GM10847 (cell line): ENCODE results near the gene GTSE1.
A peak's percentile ranks its signal among the peaks of the same experiment; 100 is the strongest.

ENCODE experiments used
- POLR2A ChIP-seq: IDR thresholded peaks from 2 replicates; pipeline ENCODE4 v1.6.1; 2011; ENCODE audit not compliant: insufficient read length; ENCODE audit errors: extremely low read depth

GTSE1 gene, protein sequence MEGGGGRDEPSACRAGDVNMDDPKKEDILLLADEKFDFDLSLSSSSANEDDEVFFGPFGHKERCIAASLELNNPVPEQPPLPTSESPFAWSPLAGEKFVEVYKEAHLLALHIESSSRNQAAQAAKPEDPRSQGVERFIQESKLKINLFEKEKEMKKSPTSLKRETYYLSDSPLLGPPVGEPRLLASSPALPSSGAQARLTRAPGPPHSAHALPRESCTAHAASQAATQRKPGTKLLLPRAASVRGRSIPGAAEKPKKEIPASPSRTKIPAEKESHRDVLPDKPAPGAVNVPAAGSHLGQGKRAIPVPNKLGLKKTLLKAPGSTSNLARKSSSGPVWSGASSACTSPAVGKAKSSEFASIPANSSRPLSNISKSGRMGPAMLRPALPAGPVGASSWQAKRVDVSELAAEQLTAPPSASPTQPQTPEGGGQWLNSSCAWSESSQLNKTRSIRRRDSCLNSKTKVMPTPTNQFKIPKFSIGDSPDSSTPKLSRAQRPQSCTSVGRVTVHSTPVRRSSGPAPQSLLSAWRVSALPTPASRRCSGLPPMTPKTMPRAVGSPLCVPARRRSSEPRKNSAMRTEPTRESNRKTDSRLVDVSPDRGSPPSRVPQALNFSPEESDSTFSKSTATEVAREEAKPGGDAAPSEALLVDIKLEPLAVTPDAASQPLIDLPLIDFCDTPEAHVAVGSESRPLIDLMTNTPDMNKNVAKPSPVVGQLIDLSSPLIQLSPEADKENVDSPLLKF

DNA sequence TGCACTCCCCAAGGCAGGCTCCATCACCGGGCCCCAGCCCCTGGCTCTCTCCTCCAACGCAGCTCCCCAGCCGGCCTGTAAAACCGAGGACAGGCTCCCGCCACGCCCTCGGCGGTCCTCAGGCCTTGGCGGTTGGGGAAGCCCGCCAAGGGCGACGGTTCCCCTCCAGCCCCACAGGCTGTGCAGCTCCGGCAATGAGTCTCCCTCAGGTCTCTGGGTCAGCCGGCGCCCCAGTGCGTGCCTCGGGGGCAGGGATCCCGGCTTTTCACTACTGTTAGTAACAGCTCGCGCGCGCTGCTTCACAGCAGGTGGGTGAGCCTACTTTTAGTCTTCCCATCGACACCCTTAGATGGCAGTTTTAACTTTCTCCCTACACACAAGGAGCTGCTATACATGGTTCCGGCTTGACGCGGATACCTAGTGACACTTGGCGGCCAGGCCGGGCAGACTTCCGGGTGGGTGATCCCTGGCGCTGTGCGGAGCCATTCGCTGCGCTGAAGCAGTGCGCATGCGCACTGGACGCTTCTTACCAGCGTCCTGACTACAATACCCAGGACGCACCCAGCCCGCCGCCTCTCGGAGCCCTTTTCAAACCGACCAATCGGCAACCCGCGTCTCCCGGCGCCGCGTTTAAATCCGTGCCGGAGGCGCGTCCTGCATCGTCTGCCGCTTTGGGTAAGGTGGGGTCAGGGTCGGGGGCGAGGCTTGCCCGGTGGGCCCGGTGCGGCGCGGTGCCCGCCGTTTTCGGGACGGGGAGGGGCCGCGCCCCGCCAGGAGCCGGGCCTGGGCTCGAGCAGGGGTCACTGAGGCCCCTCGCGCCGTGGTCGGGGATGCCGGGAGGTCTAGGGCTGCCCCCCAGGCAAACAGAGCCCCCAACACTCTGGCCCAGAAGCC lies at the start of gene GTSE1:
Gene GTSE1, plus strand, starts transcription at position 614 of the 894 bp plus-strand sequence. CDS start 531 bp downstream, outside the sequence.
- peak; percentile 85 for TF ChIP-seq POLR2A

DNA sequence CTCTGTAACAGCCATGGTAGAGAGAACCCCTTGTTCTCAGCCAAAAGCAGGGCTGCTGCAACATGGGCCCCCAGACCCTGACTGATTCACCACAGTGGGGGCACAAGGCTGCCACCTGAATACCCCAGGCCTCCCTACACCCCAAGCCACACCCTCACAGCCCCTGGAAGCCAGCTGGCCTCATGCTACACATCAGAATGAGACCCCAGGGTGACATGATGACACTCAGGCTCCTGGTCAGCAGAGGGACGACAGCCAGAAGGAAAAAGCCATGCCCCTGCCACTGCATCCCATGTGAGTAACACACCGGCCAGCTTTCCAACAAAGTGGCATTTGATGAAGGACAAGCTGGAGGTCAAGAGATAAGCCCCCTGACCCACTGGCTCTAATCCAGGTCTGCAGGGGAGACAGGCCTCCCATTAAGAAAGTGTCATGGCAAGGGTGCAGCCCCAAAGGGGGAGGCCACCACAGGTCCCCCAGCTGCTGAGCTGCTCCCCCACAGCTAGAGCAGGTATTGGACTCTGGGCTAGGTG lies 49.2 kb upstream of the GTSE1 start:
- TF ChIP-seq POLR2A, result no peak

DNA sequence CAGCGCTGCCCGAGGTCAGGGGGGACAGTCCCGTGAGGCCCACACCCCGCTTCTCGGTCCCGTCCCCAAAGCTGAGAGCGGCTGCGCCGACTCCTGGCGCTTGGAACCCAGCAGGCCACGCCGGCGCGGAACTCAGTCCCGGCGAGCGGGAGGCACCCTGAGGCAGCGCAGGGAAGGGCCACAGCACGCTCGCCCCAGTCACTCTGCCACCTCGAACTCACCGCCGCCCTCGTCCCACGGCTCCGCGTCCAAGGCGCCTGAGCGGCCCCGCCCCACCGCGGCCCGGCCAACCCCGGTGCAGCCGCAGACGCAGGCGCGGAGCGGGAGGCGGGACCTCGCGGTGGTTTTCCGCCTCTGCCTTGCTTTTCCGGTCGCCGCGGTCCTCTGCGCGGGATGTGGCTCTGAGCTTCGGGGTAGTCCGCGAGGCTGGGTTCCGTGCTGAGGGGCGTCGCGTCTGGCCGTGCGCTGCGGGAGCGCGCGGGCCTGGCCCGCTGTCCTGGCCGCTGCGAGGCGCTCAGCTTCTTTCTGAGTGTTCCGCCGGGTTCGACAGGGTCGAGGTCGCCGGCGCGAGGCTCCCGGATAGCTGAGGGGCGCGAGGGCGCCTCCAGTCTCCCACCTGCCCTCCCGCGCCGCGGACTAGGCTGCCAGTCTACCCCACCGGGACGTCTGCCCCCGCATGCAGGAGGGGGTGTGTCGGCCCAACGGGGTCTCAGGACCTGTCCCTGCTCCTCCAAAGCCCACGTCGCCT lies 46.5 kb upstream of the GTSE1 start, which contains the start of gene CDPF1:
Gene CDPF1, minus strand, starts transcription at position 259 of the 748 bp plus-strand sequence. CDS start 2,009 bp downstream, outside the sequence.
- peak; percentile 90 for TF ChIP-seq POLR2A

- no peak for TF ChIP-seq POLR2A
Measured at GRCh38 chr22:46250783-46251125, 45.9 kb upstream of the GTSE1 start.

DNA sequence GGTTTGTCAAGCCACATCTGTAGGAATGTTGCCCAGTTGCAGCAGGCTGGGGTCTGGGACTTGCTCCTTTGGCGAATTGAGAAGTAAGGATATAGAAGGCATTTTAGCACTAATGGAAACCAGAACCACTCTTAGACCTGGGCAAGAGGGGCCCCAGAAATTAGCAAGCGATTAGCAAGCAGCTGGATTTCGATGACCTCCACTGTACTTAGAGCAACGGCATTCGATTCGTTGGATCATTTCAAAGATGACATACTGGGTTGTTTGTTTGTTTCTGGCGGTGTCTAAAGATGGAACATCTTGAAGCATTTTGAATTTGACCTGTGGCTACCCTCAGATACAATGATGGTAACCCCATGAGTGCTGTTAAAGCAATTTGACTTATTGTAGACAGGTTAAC lies 45.4 kb upstream of the GTSE1 start:
- no peak for TF ChIP-seq POLR2A

GRCh38 chr22:46251816-46252380 lies 44.8 kb upstream of the GTSE1 start:
- no peak for TF ChIP-seq POLR2A

DNA sequence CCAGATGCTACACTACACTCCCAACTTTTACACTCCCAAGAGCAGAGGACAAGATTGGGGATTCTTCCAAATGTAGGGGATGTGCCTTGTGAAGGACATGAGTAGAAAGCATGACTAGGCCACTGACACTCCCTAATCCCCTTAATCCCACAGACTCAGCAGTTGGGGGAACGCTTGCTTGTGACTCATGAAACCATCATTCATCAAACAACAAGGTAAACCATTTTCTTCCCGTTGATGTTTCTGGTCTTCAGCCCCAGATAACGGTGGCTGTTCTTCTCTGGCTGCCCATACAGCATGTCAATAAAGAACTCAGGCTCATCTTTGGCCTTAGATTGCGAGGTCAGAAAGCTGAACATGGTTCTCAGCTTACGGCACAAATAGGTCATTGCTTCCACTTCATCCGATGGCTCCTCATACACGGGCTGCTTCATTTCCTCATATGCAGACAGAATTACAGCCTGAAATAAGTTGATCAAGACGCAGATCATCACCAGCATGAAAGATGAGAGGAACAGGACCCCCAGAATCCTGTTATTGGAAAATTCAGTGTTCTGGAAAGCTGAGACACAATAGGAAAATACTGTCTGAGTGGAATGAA lies 40.2 kb upstream of the GTSE1 start:
- no peak for TF ChIP-seq POLR2A

GRCh38 chr22:46259374-46259773 lies 37.3 kb upstream of the GTSE1 start:
- TF ChIP-seq POLR2A, result no peak

DNA sequence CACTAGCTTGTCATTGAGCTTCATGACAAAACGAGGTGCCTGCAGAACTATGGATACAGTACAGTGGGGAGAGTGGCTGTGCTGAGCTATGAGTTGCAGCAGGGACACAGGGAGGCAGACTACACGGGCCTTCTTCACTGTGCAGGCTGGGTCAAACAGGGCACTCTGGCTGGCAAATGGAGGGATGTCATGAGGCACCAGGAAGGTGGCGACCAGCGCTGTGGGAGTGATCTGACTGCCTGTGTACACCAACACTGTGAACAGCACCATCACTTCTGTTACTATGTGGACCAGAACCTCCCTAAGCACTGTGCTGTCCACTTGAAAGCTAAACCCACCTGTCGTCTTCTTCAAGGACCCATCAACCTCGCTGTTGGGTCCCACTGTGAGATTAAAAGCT lies 36.6 kb upstream of the GTSE1 start:
- TF ChIP-seq POLR2A, result no peak

DNA sequence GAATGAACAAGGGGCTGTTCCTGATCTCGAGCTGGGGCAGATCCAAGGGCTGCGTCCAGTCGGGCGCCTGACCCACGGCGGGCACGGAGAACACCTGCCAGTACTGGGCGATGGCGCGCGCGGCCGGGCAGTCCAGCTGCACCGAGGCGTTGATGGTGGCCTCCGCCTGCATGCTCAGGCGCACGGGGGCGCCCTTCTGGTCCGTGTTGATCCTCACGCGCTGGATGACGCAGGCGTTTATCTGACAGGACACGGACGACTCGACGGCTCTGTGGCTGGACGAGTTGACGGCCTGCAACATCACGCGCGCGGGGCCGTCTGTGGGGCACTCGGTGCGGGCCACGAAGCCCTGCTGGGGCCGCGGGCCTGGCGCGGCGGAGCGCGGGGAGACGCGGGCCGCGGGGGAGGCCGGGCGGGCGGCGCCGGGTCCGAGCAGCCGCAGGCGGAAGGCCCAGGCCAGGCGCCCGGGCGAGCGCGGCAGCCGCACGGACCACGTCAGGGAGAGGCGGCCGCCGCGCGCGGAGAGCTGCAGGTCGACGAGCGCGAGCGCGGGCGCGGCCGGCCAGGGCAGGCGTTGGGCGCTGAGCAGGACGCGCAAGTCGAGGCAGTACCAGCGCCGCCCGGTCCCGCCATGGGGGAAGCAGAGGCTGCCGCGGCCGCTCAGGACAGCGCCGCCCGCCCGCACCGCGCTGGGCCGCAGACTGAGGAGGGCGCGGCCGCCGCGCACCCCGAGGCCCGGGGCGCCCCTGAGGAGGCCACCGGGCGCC lies 34.0 kb upstream of the GTSE1 start:
- no peak for TF ChIP-seq POLR2A

DNA sequence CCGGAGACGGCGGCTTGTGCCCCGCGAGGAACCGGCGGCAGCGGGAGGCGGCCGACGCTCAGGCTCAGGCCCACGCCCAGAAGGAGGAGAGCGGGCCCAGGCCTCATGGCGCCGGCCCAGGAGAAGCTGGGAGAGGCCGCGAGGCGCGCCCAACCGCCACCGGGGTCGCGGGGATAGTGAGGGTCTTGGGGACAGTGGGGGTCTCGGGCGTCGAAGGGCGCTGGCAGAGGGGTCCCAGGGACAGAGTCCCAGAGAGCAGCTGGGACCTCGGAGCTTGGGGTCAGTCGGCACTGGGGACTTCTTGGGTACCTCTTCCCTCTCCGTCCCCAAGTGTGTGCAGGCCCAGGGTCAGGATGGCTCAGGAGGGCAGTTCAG lies 33.5 kb upstream of the GTSE1 start, which contains the start of gene PKDREJ:
Gene PKDREJ, minus strand, starts transcription at position 128 of the 375 bp plus-strand sequence. Its CDS starts 21 bp downstream, at position 107.
- TF ChIP-seq POLR2A, result no peak

GRCh38 chr22:46267431-46268279 lies 29.0 kb upstream of the GTSE1 start, which contains the start of gene TTC38:
Gene TTC38, plus strand, starts transcription at chr22:46268008. Its CDS starts 32 bp downstream, at chr22:46268040.
- TF ChIP-seq POLR2A, result peak; percentile 61
